ENCODE measurements around the gene PLXNA3.
"Not testable (repeated sequence)": the region's sequence is repeated elsewhere in the genome, so short reads cannot be mapped to it uniquely, and the experiment has no call there.

The PLXNA3 gene

GRCh38 chrX:154487518-154488290, 29.6 kb downstream of the PLXNA3 start:
- H3K27me3 Mint-ChIP-seq: no peaks in the 10 kb centered on the region
- no peaks in the 10 kb centered on the region for H3K9me3 Mint-ChIP-seq
- ATAC-seq (no peak), DNase-seq (no peak)
- H3K4me1 Mint-ChIP-seq: peaks cover 24% of the 10 kb centered on the region
- no peak overlapping the region for H3K27ac Mint-ChIP-seq
- H3K36me3 Mint-ChIP-seq (ENCODE audit: low read depth): peaks cover 4% of the 10 kb centered on the region
- peak overlapping the region; percentile 70 for H3K4me3 Mint-ChIP-seq

- DNase-seq: no peak
- peak overlapping the region; percentile 88 for H3K4me3 Mint-ChIP-seq
- H3K9me3 Mint-ChIP-seq: no peaks in the 10 kb centered on the region
- H3K4me1 Mint-ChIP-seq: peaks cover 21% of the 10 kb centered on the region
- H3K27ac Mint-ChIP-seq: no peak overlapping the region
- ATAC-seq: no peak
- no peaks in the 10 kb centered on the region for H3K27me3 Mint-ChIP-seq
- H3K36me3 Mint-ChIP-seq (ENCODE audit: low read depth): peaks cover 4% of the 10 kb centered on the region
These were observed 30.4 kb downstream of the PLXNA3 start for GRCh38 chrX:154488336-154489075.

GRCh38 chrX:154489182-154489581, 31.1 kb downstream of the PLXNA3 start:
- Mint-ChIP-seq H3K4me1 (peaks cover 16% of the 10 kb centered on the region), H3K4me3 (peak overlapping the region; percentile 88), H3K27me3 (no peaks in the 10 kb centered on the region), H3K9me3 (no peaks in the 10 kb centered on the region), H3K36me3 (ENCODE audit: low read depth) (peaks cover 4% of the 10 kb centered on the region), H3K27ac (peak overlapping the region; percentile 87)
- ATAC-seq (no peak), DNase-seq (no peak)

- no peaks in the 10 kb centered on the region for H3K27me3 Mint-ChIP-seq
- ATAC-seq (peak; percentile 37), DNase-seq (peak; percentile 29)
- H3K27ac Mint-ChIP-seq: peak overlapping the region; percentile 87
- peaks cover 4% of the 10 kb centered on the region for H3K36me3 Mint-ChIP-seq (ENCODE audit: low read depth)
- peak overlapping the region; percentile 88 for H3K4me3 Mint-ChIP-seq
- H3K4me1 Mint-ChIP-seq: peaks cover 9% of the 10 kb centered on the region
- H3K9me3 Mint-ChIP-seq: no peaks in the 10 kb centered on the region
These were observed 31.9 kb downstream of the PLXNA3 start for GRCh38 chrX:154490021-154490413.

GRCh38 chrX:154490414-154491083, 32.5 kb downstream of the PLXNA3 start, which contains the start of gene SLC10A3:
SLC10A3 (minus strand) TSS chrX:154490629; CDS start chrX:154488940, 1,689 bp downstream.
- no peaks in the 10 kb centered on the region for H3K27me3 Mint-ChIP-seq

GRCh38 chrX:154494715-154495114, 36.6 kb downstream of the PLXNA3 start:
- ATAC-seq (no peak), DNase-seq (no peak)
- H3K4me3 Mint-ChIP-seq: no peak overlapping the region
- H3K27me3 Mint-ChIP-seq: no peaks in the 10 kb centered on the region
- no peaks in the 10 kb centered on the region for H3K36me3 Mint-ChIP-seq (ENCODE audit: low read depth)
- no peaks in the 10 kb centered on the region for H3K9me3 Mint-ChIP-seq
- no peak overlapping the region for H3K27ac Mint-ChIP-seq
- H3K4me1 Mint-ChIP-seq: no peaks in the 10 kb centered on the region

More at GRCh38 chrX:154490414-154491083, 32.5 kb downstream of the PLXNA3 start, which contains the start of gene SLC10A3:
- Mint-ChIP-seq H3K4me3 (peak within 1 kb of the TSS; percentile 88), H3K9me3 (no peaks in the 10 kb centered on the region), H3K36me3 (ENCODE audit: low read depth) (peaks cover 4% of the 10 kb centered on the region), H3K27ac (peak within 1 kb of the TSS; percentile 87), H3K4me1 (peaks cover 9% of the 10 kb centered on the region)
- ATAC-seq (peak; percentile 90), DNase-seq (peak; percentile 87)

- Mint-ChIP-seq H3K36me3 (ENCODE audit: low read depth) (no peaks in the 10 kb centered on the region), H3K4me3 (no peak overlapping the region), H3K27me3 (no peaks in the 10 kb centered on the region), H3K9me3 (no peaks in the 10 kb centered on the region), H3K4me1 (no peaks in the 10 kb centered on the region), H3K27ac (no peak overlapping the region)
- no peak for ATAC-seq
- DNase-seq: no peak
These were observed 37.4 kb downstream of the PLXNA3 start for GRCh38 chrX:154495472-154495922.

- not testable (repeated sequence) for H3K27me3 Mint-ChIP-seq; ATAC-seq; H3K9me3 Mint-ChIP-seq; H3K27ac Mint-ChIP-seq; DNase-seq; H3K36me3 Mint-ChIP-seq (ENCODE audit: low read depth); H3K4me3 Mint-ChIP-seq; H3K4me1 Mint-ChIP-seq
These were observed 38.6 kb downstream of the PLXNA3 start for GRCh38 chrX:154496591-154497137.

- not testable (repeated sequence) for ATAC-seq; H3K4me3 Mint-ChIP-seq; H3K27ac Mint-ChIP-seq; H3K27me3 Mint-ChIP-seq; H3K4me1 Mint-ChIP-seq; H3K9me3 Mint-ChIP-seq; DNase-seq; H3K36me3 Mint-ChIP-seq (ENCODE audit: low read depth)
These were observed 43.3 kb downstream of the PLXNA3 start for GRCh38 chrX:154501423-154501822.

- Mint-ChIP-seq H3K9me3 (no peaks in the 10 kb centered on the region), H3K4me3 (no peak overlapping the region), H3K27me3 (no peaks in the 10 kb centered on the region), H3K36me3 (ENCODE audit: low read depth) (peaks cover 2% of the 10 kb centered on the region), H3K27ac (no peak overlapping the region), H3K4me1 (no peaks in the 10 kb centered on the region)
- ATAC-seq (no peak), DNase-seq (no peak)
These were observed 44.0 kb downstream of the PLXNA3 start for GRCh38 chrX:154502098-154502497.

- Mint-ChIP-seq H3K4me1 (no peaks in the 10 kb centered on the region), H3K9me3 (no peaks in the 10 kb centered on the region), H3K4me3 (no peak overlapping the region), H3K27ac (no peak overlapping the region), H3K36me3 (ENCODE audit: low read depth) (peaks cover 2% of the 10 kb centered on the region), H3K27me3 (no peaks in the 10 kb centered on the region)
- ATAC-seq (no peak), DNase-seq (no peak)
These were observed 44.9 kb downstream of the PLXNA3 start for GRCh38 chrX:154502989-154503388.

- Mint-ChIP-seq H3K27ac (no peak overlapping the region), H3K4me3 (no peak overlapping the region), H3K27me3 (no peaks in the 10 kb centered on the region), H3K36me3 (ENCODE audit: low read depth) (peaks cover 11% of the 10 kb centered on the region), H3K9me3 (no peaks in the 10 kb centered on the region), H3K4me1 (peaks cover under 1% of the 10 kb centered on the region)
- ATAC-seq: no peak
- no peak for DNase-seq
These were observed 47.7 kb downstream of the PLXNA3 start for GRCh38 chrX:154505734-154506133.

GRCh38 chrX:154506483-154507332, 48.6 kb downstream of the PLXNA3 start:
- H3K36me3 Mint-ChIP-seq (ENCODE audit: low read depth): peaks cover 14% of the 10 kb centered on the region
- H3K4me1 Mint-ChIP-seq: peaks cover 9% of the 10 kb centered on the region
- DNase-seq (no peak), ATAC-seq (no peak)
- H3K4me3 Mint-ChIP-seq: no peak overlapping the region
- no peak overlapping the region for H3K27ac Mint-ChIP-seq
- H3K9me3 Mint-ChIP-seq: no peaks in the 10 kb centered on the region
- H3K27me3 Mint-ChIP-seq: no peaks in the 10 kb centered on the region
